PFSK-1 (cell line): ENCODE results near the gene PRDM2.

Experiments
- FOXP2 ChIP-seq: optimal IDR thresholded peaks from 2 replicates; pipeline ENCODE3; 2011; ENCODE audit warnings: borderline replicate concordance, control low read depth, inconsistent platforms; ENCODE audit not compliant: insufficient read depth; ENCODE audit errors: extremely low read length, extremely low read depth
- POLR2AphosphoS5 ChIP-seq: IDR thresholded peaks from 2 replicates; pipeline ENCODE4 v1.6.1; 2012; ENCODE audit warnings: low read depth, mild to moderate bottlenecking, control low read depth, low read length, moderate library complexity
- REST ChIP-seq, 2 experiments: IDR thresholded peaks; 2 replicates each; pipeline versions ENCODE4 v1.6.1 to v1.8.0; 2011 to 2012; ENCODE audit warnings: low read depth in 2 of 2, low read length in 2 of 2, control low read depth in 1 of 2, inconsistent platforms in 1 of 2, mild to moderate bottlenecking in 1 of 2, moderate library complexity in 1 of 2; ENCODE audit not compliant: insufficient read depth in 1 of 2
- SIN3A ChIP-seq: IDR thresholded peaks from 2 replicates; pipeline ENCODE4 v1.6.1; 2012; ENCODE audit warnings: mild to moderate bottlenecking, low read length, moderate library complexity, borderline replicate concordance; ENCODE audit not compliant: insufficient read depth
- TAF1 ChIP-seq: IDR thresholded peaks from 2 replicates; pipeline ENCODE4 v1.6.1; 2012; ENCODE audit warnings: low read length, control low read depth, borderline replicate concordance; ENCODE audit not compliant: insufficient read depth

The PRDM2 gene

GRCh38 chr1:13663969-13664368 lies 36.0 kb upstream of the PRDM2 start:
- no peak for TF ChIP-seq TAF1
- no peak for TF ChIP-seq POLR2AphosphoS5
- no peak for TF ChIP-seq FOXP2
- TF ChIP-seq SIN3A: no peak
- TF ChIP-seq REST (IDR thresholded peaks at IDR 0.05; ENCODE audit: insufficient read depth in 1 of 2, low read depth in 2 of 2, low read length in 2 of 2): no peak

- TF ChIP-seq FOXP2: no peak
- TF ChIP-seq REST (IDR thresholded peaks at IDR 0.05; ENCODE audit: insufficient read depth in 1 of 2, low read depth in 2 of 2, low read length in 2 of 2): no peak
- TF ChIP-seq TAF1: no peak
- no peak for TF ChIP-seq POLR2AphosphoS5
- TF ChIP-seq SIN3A: no peak
Measured at GRCh38 chr1:13664451-13664850, 35.5 kb upstream of the PRDM2 start.

GRCh38 chr1:13666317-13666716 lies 33.7 kb upstream of the PRDM2 start:
- TF ChIP-seq SIN3A: no peak
- TF ChIP-seq FOXP2: no peak
- TF ChIP-seq POLR2AphosphoS5: no peak
- no peak for TF ChIP-seq TAF1
- TF ChIP-seq REST (IDR thresholded peaks at IDR 0.05; ENCODE audit: insufficient read depth in 1 of 2, low read depth in 2 of 2, low read length in 2 of 2): no peak

GRCh38 chr1:13667691-13668090 lies 32.3 kb upstream of the PRDM2 start:
- TF ChIP-seq TAF1: no peak

- TF ChIP-seq SIN3A: no peak
- TF ChIP-seq REST (IDR thresholded peaks at IDR 0.05; ENCODE audit: insufficient read depth in 1 of 2, low read depth in 2 of 2, low read length in 2 of 2): no peak
- TF ChIP-seq TAF1: no peak
- no peak for TF ChIP-seq FOXP2
- no peak for TF ChIP-seq POLR2AphosphoS5
Measured at GRCh38 chr1:13674377-13674776, 25.6 kb upstream of the PRDM2 start.
